ENCODE data around the gene CITED4. TPM values are rescaled to one million over a fixed set of nuclear protein-coding genes. Genes with fewer than 3 reads are reported as not detected.

The CITED4 gene
- total RNA-seq, 1 donor from 2014 or later: 30.8 TPM

DNA sequence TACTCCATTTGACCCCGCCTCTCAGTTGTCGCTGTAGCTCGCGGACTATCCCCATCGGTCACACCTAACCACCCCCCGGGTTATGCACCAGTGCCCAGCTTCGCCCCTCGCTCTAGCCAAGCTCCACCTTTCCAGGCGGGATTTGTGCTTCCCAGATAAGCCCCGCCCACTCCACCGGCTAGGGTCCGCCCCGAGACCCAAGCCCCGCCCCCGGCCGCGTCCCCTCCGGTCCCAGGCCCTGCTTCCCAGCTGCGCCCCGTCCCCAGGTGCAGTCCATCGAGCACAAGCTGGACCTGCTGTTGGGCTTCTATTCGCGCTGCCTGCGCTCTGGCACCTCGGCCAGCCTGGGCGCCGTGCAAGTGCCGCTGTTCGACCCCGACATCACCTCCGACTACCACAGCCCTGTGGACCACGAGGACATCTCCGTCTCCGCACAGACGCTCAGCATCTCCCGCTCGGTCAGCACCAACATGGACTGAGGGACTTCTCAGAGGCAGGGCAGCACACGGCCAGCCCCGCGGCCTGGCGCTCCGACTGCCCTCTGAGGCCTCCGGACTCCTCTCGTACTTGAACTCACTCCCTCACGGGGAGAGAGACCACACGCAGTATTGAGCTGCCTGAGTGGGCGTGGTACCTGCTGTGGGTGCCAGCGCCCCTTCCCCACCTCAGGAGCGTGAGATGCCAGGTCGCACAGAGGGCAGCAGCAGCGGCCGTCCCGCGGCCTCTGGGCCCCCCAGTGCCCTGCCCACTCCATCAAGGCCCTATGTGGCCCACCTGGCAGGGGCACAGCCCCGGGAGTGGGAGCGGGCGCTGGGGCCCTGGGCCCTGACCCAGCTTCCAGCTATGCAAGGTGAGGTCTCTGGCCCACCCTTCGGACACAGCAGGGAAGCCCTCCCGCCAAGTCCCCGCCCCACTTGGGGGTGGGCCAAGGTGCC is 23.9 kb downstream of the CITED4 start:
- no peaks in the 10 kb centered on the region for H3K27me3 Mint-ChIP-seq
- no peak overlapping the region for H3K4me3 Mint-ChIP-seq (ENCODE audit: low read depth)
- peaks cover 2% of the 10 kb centered on the region for H3K4me1 Mint-ChIP-seq (ENCODE audit: low read depth)
- H3K9me3 Mint-ChIP-seq (ENCODE audit: low read depth): peaks cover 6% of the 10 kb centered on the region
- no peak for DNase-seq (ENCODE audit: low spot score, unreplicated experiment)
- H3K36me3 Mint-ChIP-seq (ENCODE audit: insufficient read depth): peaks cover 1% of the 10 kb centered on the region
- no peak overlapping the region for H3K27ac Mint-ChIP-seq
- TF ChIP-seq, protein P1, sequence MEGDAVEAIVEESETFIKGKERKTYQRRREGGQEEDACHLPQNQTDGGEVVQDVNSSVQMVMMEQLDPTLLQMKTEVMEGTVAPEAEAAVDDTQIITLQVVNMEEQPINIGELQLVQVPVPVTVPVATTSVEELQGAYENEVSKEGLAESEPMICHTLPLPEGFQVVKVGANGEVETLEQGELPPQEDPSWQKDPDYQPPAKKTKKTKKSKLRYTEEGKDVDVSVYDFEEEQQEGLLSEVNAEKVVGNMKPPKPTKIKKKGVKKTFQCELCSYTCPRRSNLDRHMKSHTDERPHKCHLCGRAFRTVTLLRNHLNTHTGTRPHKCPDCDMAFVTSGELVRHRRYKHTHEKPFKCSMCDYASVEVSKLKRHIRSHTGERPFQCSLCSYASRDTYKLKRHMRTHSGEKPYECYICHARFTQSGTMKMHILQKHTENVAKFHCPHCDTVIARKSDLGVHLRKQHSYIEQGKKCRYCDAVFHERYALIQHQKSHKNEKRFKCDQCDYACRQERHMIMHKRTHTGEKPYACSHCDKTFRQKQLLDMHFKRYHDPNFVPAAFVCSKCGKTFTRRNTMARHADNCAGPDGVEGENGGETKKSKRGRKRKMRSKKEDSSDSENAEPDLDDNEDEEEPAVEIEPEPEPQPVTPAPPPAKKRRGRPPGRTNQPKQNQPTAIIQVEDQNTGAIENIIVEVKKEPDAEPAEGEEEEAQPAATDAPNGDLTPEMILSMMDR (IDR thresholded peaks at IDR 0.05; ENCODE audit: unreplicated experiment): no peak

DNA sequence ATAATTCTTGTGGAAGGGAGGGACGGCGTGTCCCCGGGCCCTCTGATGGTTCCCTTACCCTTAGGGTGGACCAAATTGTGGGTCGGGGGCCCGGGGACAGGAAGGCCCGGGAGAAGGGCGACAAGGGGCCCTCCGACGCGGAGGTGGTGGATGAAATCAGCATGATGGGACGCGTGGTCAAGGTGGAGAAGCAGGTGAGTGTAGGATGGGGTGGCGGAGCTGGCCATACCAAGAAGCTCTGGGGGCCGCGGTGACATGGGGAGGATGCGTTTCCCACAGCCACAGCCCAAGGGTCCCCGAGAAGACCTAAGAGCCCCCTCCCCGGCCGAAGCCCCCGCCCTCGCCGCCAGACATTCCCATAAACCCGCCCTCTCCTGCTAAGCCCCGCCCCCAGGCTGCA is 24.6 kb downstream of the CITED4 start:
- TF ChIP-seq, protein P1 (IDR thresholded peaks at IDR 0.05; ENCODE audit: unreplicated experiment): no peak
- Mint-ChIP-seq H3K36me3 (ENCODE audit: insufficient read depth) (peaks cover 1% of the 10 kb centered on the region), H3K9me3 (ENCODE audit: low read depth) (peaks cover 3% of the 10 kb centered on the region), H3K27me3 (no peaks in the 10 kb centered on the region), H3K27ac (no peak overlapping the region), H3K4me1 (ENCODE audit: low read depth) (peaks cover 2% of the 10 kb centered on the region), H3K4me3 (ENCODE audit: low read depth) (no peak overlapping the region)
- no peak for DNase-seq (ENCODE audit: low spot score, unreplicated experiment)

DNA sequence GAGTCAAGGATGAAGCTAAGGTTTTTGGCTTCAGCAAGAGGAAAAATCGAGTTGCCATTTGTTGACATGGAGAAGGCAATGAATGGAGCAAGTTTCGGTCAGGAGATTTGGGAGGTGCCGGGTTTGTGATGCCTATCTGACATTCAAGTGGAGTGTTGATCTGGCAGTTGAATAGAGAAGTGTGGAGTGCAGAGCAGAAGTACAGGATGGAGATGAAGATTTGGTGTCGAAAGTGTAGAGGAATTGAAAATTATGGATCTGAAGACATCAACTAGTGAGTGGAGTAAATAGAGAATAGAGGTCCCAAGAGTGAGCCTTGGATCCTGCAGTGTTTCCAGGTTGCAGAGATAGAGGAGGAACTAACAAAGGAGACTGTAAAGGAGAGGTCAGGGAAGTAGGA is 25.9 kb downstream of the CITED4 start:
- H3K9me3 Mint-ChIP-seq (ENCODE audit: low read depth): no peaks in the 10 kb centered on the region
- no peak overlapping the region for H3K4me3 Mint-ChIP-seq (ENCODE audit: low read depth)
- H3K4me1 Mint-ChIP-seq (ENCODE audit: low read depth): peaks cover 2% of the 10 kb centered on the region
- no peak for DNase-seq (ENCODE audit: low spot score, unreplicated experiment)
- no peak overlapping the region for H3K27ac Mint-ChIP-seq
- H3K36me3 Mint-ChIP-seq (ENCODE audit: insufficient read depth): peaks cover 1% of the 10 kb centered on the region
- no peaks in the 10 kb centered on the region for H3K27me3 Mint-ChIP-seq
- TF ChIP-seq, protein P1 (IDR thresholded peaks at IDR 0.05; ENCODE audit: unreplicated experiment): no peak

DNA sequence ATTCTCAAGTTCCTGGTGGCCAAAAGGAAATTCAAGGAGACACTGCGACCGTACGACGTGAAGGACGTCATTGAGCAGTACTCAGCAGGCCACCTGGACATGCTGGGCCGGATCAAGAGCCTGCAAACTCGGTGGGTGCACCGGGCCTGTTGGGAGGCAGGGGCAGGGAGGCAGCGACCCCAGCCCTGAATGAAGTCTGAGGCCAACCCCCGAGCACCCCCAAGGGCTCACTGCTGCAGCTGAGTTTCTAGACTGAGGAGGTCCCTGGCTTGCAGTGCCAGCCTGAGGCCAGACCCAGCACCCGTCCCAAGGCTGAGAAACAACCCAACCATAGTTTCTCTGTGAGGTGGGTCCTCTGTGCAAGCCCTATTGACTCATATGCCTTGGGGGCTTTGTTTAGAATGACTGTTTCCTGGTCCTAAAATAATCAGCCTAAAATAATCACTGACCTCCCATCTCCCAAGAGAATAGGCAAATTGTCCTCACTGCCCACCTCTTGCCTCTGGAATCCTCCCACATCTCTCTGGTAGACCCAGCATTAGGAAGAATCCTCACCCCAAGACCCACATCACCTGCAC is 27.1 kb downstream of the CITED4 start:
- TF ChIP-seq, protein P1 (IDR thresholded peaks at IDR 0.05; ENCODE audit: unreplicated experiment): no peak
- H3K9me3 Mint-ChIP-seq (ENCODE audit: low read depth): no peaks in the 10 kb centered on the region
- peaks cover 2% of the 10 kb centered on the region for H3K4me1 Mint-ChIP-seq (ENCODE audit: low read depth)
- H3K36me3 Mint-ChIP-seq (ENCODE audit: insufficient read depth): peaks cover 1% of the 10 kb centered on the region
- H3K4me3 Mint-ChIP-seq (ENCODE audit: low read depth): no peak overlapping the region
- DNase-seq (ENCODE audit: low spot score, unreplicated experiment): no peak
- H3K27ac Mint-ChIP-seq: no peak overlapping the region
- no peaks in the 10 kb centered on the region for H3K27me3 Mint-ChIP-seq

DNA sequence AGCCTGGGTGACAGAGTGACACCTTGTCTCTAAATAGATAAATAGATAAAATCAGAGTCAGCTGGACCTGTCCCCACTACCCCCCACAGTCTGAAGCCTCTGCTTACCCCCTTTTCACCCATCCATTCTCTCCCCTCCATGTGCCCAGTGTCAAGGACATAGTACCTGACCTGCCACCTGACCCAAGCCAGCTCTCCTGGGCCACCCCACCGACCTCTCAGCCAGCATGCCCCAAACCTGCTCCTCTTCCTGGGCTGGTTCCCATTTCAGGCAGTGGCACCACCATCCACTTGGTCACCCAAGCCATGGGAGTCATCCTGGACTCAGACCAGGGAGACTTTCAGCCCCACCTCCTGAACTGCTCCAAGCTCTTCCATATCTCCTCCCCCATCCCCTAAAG is 28.2 kb downstream of the CITED4 start:
- Mint-ChIP-seq H3K27me3 (no peaks in the 10 kb centered on the region), H3K36me3 (ENCODE audit: insufficient read depth) (peaks cover 1% of the 10 kb centered on the region), H3K9me3 (ENCODE audit: low read depth) (no peaks in the 10 kb centered on the region), H3K4me3 (ENCODE audit: low read depth) (no peak overlapping the region), H3K4me1 (ENCODE audit: low read depth) (no peaks in the 10 kb centered on the region), H3K27ac (no peak overlapping the region)
- no peak for DNase-seq (ENCODE audit: low spot score, unreplicated experiment)
- TF ChIP-seq, protein P1 (IDR thresholded peaks at IDR 0.05; ENCODE audit: unreplicated experiment): no peak

All from progenitor cell of endocrine pancreas (in vitro differentiated cells).